Kidney epithelial cell (primary cell): ENCODE data around the gene RNF43. TPM values are rescaled to one million over a fixed set of nuclear protein-coding genes. Genes with fewer than 3 reads are reported as not detected.

Experiments used
- DNase-seq: peaks from one replicate; pipeline ENCODE4 v3.0.0-alpha.2; 2010; ENCODE audit warnings: low read depth
- H3K27me3 ChIP-seq: 2 replicates; pipeline ENCODE4 v1.6.0; 2011; ENCODE audit warnings: low read length; ENCODE audit not compliant: control insufficient read depth, insufficient read depth
- H3K36me3 ChIP-seq: 2 replicates; pipeline ENCODE4 v1.5.1; 2011; ENCODE audit warnings: low read length; ENCODE audit not compliant: control insufficient read depth, insufficient read depth
- H3K4me3 ChIP-seq: 2 replicates; pipeline ENCODE4 v1.5.1; 2011; ENCODE audit warnings: low read depth, mild to moderate bottlenecking, control low read depth, low read length
- total RNA-seq: library from RNA; depleted of rRNA; stranded (reverse); fragments of >200 nt; gene quantifications from 2 replicates; pipeline ENCODE4 v1.2.3, GENCODE V29; 2015
- TF ChIP-seq, protein P1 (sequence below): IDR thresholded peaks from 2 replicates; pipeline ENCODE4 v1.5.1; 2011; ENCODE audit warnings: mild to moderate bottlenecking, moderate library complexity, low read length, control low read depth, inconsistent platforms; ENCODE audit not compliant: insufficient read depth, poor library complexity, severe bottlenecking

The RNF43 gene
- total RNA-seq, 1 donor from 2014 or later: 2.3 TPM

- no peak overlapping the region for H3K4me3 ChIP-seq
- DNase-seq: no peak
- no peaks in the 10 kb centered on the region for H3K27me3 ChIP-seq
- H3K36me3 ChIP-seq: no peaks in the 10 kb centered on the region
- TF ChIP-seq, protein P1, sequence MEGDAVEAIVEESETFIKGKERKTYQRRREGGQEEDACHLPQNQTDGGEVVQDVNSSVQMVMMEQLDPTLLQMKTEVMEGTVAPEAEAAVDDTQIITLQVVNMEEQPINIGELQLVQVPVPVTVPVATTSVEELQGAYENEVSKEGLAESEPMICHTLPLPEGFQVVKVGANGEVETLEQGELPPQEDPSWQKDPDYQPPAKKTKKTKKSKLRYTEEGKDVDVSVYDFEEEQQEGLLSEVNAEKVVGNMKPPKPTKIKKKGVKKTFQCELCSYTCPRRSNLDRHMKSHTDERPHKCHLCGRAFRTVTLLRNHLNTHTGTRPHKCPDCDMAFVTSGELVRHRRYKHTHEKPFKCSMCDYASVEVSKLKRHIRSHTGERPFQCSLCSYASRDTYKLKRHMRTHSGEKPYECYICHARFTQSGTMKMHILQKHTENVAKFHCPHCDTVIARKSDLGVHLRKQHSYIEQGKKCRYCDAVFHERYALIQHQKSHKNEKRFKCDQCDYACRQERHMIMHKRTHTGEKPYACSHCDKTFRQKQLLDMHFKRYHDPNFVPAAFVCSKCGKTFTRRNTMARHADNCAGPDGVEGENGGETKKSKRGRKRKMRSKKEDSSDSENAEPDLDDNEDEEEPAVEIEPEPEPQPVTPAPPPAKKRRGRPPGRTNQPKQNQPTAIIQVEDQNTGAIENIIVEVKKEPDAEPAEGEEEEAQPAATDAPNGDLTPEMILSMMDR: no peak
Measured at GRCh38 chr17:58388302-58389190, 28.8 kb downstream of the RNF43 start.

- Histone ChIP-seq H3K27me3 (no peaks in the 10 kb centered on the region), H3K36me3 (no peaks in the 10 kb centered on the region), H3K4me3 (no peak overlapping the region)
- DNase-seq: no peak
- TF ChIP-seq, protein P1: no peak
Measured at GRCh38 chr17:58387834-58388233, 29.5 kb downstream of the RNF43 start.

DNA sequence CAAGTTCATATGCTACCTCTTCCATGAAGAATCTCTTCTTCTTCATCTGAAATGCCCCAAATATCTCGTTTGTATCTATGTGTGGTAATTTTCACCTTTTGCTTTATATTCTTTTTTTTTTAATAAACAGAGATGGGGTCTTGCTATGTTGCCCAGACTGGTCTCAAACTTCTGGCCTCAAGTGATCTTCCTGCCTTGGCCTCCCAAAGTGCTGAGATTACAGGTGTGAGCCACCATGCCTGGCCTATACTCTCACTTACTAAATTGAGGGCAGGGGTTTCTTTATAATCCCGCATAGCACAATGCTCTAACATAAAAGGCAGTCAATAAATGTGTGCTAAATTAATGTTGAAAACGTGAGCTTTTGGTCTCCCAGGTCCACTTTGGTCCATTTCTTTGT, 30.6 kb downstream of the RNF43 start:
- TF ChIP-seq, protein P1: no peak
- no peak for DNase-seq
- Histone ChIP-seq H3K36me3 (no peaks in the 10 kb centered on the region), H3K27me3 (no peaks in the 10 kb centered on the region), H3K4me3 (no peak overlapping the region)

- H3K4me3 ChIP-seq: no peak overlapping the region
- TF ChIP-seq, protein P1: no peak
- no peaks in the 10 kb centered on the region for H3K36me3 ChIP-seq
- H3K27me3 ChIP-seq: no peaks in the 10 kb centered on the region
- no peak for DNase-seq
Measured at GRCh38 chr17:58385359-58385899, 31.9 kb downstream of the RNF43 start.

- DNase-seq: no peak
- no peaks in the 10 kb centered on the region for H3K27me3 ChIP-seq
- TF ChIP-seq, protein P1: no peak
- no peak overlapping the region for H3K4me3 ChIP-seq
- no peaks in the 10 kb centered on the region for H3K36me3 ChIP-seq
Measured at GRCh38 chr17:58384897-58385296, 32.4 kb downstream of the RNF43 start.
